A549 (cell line): ENCODE results near the gene COMMD2. TPM values are rescaled to one million over a fixed set of nuclear protein-coding genes. Genes with fewer than 3 reads are reported as not detected.

Experiments
- ATAC-seq, 2 experiments: fragments of 200-7000 bp in 1 of 2; fragments of >200 bp in 1 of 2; cut with Nextera tagmentation in 1 of 2; cut with Tn5 transposase in 1 of 2; 3 replicates each; pipeline versions ENCODE4 v1.8.0 to v1.9.1; 2018 to 2020; ENCODE audit warnings: mild to moderate bottlenecking in 1 of 2, moderate library complexity in 1 of 2
- CTCF ChIA-PET: fragments of 300-600 bp; sonication (Branson Sonifier 250); formaldehyde crosslinking; extraction: SDS; loops from one replicate; lab custom pipeline; 2021; ENCODE audit warnings: antibody characterized with exemption, inconsistent platforms; lab: Yijun Ruan, JAX
- POLR2A ChIA-PET: fragments of 350-600 bp; formaldehyde crosslinking; extraction: SDS; loops from one replicate; lab custom pipeline; 2021; ENCODE audit warnings: antibody characterized with exemption, inconsistent platforms; lab: Yijun Ruan, JAX
- DNase-seq, 2 experiments: peaks; one replicate each; pipeline versions ENCODE4 v3.0.0 to v3.0.0-alpha.2; 2011 to 2016; ENCODE audit warnings: low read depth in 1 of 2, low spot score in 1 of 2
- FAIRE-seq: peaks from 2 replicates; lab custom pipeline; 2011; peaks lifted over from hg19 to GRCh38; lab: Jason Lieb, UNC
- H3K27ac ChIP-seq, 2 experiments: fragments of >200 bp; sonication (Bioruptor Twin); formaldehyde crosslinking; 3 replicates each; pipeline ENCODE4 v1.5.1; 2016 to 2017
- H3K4me1 ChIP-seq: fragments of >200 bp; sonication (Bioruptor Twin); formaldehyde crosslinking; 3 replicates; pipeline ENCODE4 v1.6.1; 2016
- H3K4me2 ChIP-seq: fragments of >200 bp; sonication (Bioruptor Twin); formaldehyde crosslinking; 3 replicates; pipeline ENCODE4 v1.6.1; 2016
- H3K4me3 ChIP-seq: fragments of >200 bp; sonication (Bioruptor Twin); formaldehyde crosslinking; 3 replicates; pipeline ENCODE4 v1.5.1; 2016
- H3K9me3 ChIP-seq: fragments of >200 bp; sonication (Bioruptor Twin); formaldehyde crosslinking; 3 replicates; pipeline ENCODE4 v1.6.1; 2016
- BCL3 ChIP-seq: fragments of >200 bp; sonication (Bioruptor Twin); formaldehyde crosslinking; IDR thresholded peaks from 3 replicates; pipeline ENCODE4 v1.6.1; 2016
- BHLHE40 ChIP-seq: IDR thresholded peaks from 2 replicates; pipeline ENCODE4 v1.6.1; 2012; ENCODE audit warnings: low read depth, low read length, inconsistent platforms
- CEBPB ChIP-seq, 2 experiments: fragments of >200 bp in 1 of 2; sonication (Bioruptor Twin) in 1 of 2; formaldehyde crosslinking in 1 of 2; IDR thresholded peaks; 2 replicates each; pipeline ENCODE4 v1.6.1; 2012 to 2016
- CHD4 ChIP-seq: fragments of 200-600 bp; sonication (generic); IDR thresholded peaks from 2 replicates; pipeline ENCODE4 v1.6.1; 2016; ENCODE audit warnings: antibody characterized with exemption, mild to moderate bottlenecking, borderline replicate concordance
- CTCF ChIP-seq: fragments of >200 bp; sonication (Bioruptor Twin); formaldehyde crosslinking; IDR thresholded peaks from 3 replicates; pipeline ENCODE4 v1.5.1; 2016
- EP300 ChIP-seq, 2 experiments: fragments of >200 bp; sonication (Bioruptor Twin); formaldehyde crosslinking; IDR thresholded peaks; 2 replicates in 1 of 2; 3 replicates in 1 of 2; pipeline ENCODE4 v1.6.1; 2016 to 2017
- ESRRA ChIP-seq: fragments of 150-350 bp; IDR thresholded peaks from 2 replicates; pipeline ENCODE4 v1.6.1; 2014; ENCODE audit warnings: mild to moderate bottlenecking, low read length, borderline replicate concordance
- FOSL2 ChIP-seq, 2 experiments: fragments of 450-650 bp in 1 of 2; fragments of >200 bp in 1 of 2; sonication (Bioruptor Twin) in 1 of 2; formaldehyde crosslinking; IDR thresholded peaks; 2 replicates each; pipeline versions ENCODE4 v1.5.0 to v1.6.1; 2016 to 2020; ENCODE audit warnings: mild to moderate bottlenecking in 1 of 2, moderate library complexity in 1 of 2
- GATA3 ChIP-seq: IDR thresholded peaks from 2 replicates; pipeline ENCODE4 v1.6.1; 2012; ENCODE audit warnings: borderline replicate concordance
- HOXA7 ChIP-seq: fragments of 250-450 bp; sonication (Bioruptor Pico); IDR thresholded peaks from 2 replicates; pipeline ENCODE4 v1.5.0; 2020; ENCODE audit warnings: mild to moderate bottlenecking, moderate library complexity
- HOXB5 ChIP-seq: fragments of 250-450 bp; sonication (Bioruptor Pico); IDR thresholded peaks from 2 replicates; pipeline ENCODE4 v1.5.0; 2020; ENCODE audit warnings: mild to moderate bottlenecking, moderate library complexity
- KDM1A ChIP-seq: fragments of 200-600 bp; sonication (generic); IDR thresholded peaks from 2 replicates; pipeline ENCODE4 v1.6.1; 2016; ENCODE audit warnings: low read depth, mild to moderate bottlenecking
- MAFK ChIP-seq: fragments of 450-650 bp; IDR thresholded peaks from 2 replicates; pipeline ENCODE4 v1.6.1; 2014; ENCODE audit not compliant: partially characterized antibody
- MAZ ChIP-seq: fragments of 150-350 bp; IDR thresholded peaks from 2 replicates; pipeline ENCODE4 v1.6.1; 2014; ENCODE audit warnings: antibody characterized with exemption, low read depth, low read length, borderline replicate concordance
- NPAS2 ChIP-seq: fragments of 250-450 bp; sonication (Bioruptor Pico); IDR thresholded peaks from 2 replicates; pipeline ENCODE4 v1.8.0; 2022; ENCODE audit warnings: mild to moderate bottlenecking, moderate library complexity, borderline replicate concordance
- PHF8 ChIP-seq: fragments of 200-600 bp; sonication (generic); IDR thresholded peaks from 2 replicates; pipeline ENCODE4 v1.6.1; 2016; ENCODE audit warnings: low read depth, mild to moderate bottlenecking, antibody characterized with exemption, moderate library complexity, borderline replicate concordance
- POLR2A ChIP-seq: IDR thresholded peaks from 2 replicates; pipeline ENCODE4 v1.6.1; 2012; ENCODE audit warnings: mild to moderate bottlenecking, low read length
- POLR2AphosphoS2 ChIP-seq: conservative IDR thresholded peaks from 2 replicates; pipeline ENCODE4 v1.6.1; 2012; ENCODE audit warnings: low read length, improper control_type of control experiment, inconsistent platforms
- RAD21 ChIP-seq, 2 experiments: fragments of >200 bp in 1 of 2; sonication (Bioruptor Twin) in 1 of 2; formaldehyde crosslinking in 1 of 2; IDR thresholded peaks in 1 of 2; conservative IDR thresholded peaks in 1 of 2; 2 replicates in 1 of 2; 3 replicates in 1 of 2; pipeline ENCODE4 v1.6.1; 2012 to 2018; ENCODE audit warnings: inconsistent platforms in 1 of 2
- RCOR1 ChIP-seq: fragments of 150-350 bp; IDR thresholded peaks from 2 replicates; pipeline ENCODE4 v1.6.1; 2014; ENCODE audit warnings: antibody characterized with exemption, low read length, low read depth
- REST ChIP-seq: fragments of 200-600 bp; sonication (generic); IDR thresholded peaks from 2 replicates; pipeline ENCODE4 v1.6.1; 2016; ENCODE audit warnings: antibody characterized with exemption, mild to moderate bottlenecking, moderate library complexity
- RNF2 ChIP-seq: fragments of 200-600 bp; sonication (generic); IDR thresholded peaks from 2 replicates; pipeline ENCODE4 v1.6.1; 2016; ENCODE audit warnings: low read depth, mild to moderate bottlenecking, antibody characterized with exemption, moderate library complexity, borderline replicate concordance
- SREBF2 ChIP-seq: fragments of 450-650 bp; IDR thresholded peaks from 2 replicates; pipeline ENCODE4 v1.6.1; 2014; ENCODE audit warnings: mild to moderate bottlenecking, moderate library complexity
- TP53 ChIP-seq: fragments of 250-450 bp; sonication (Bioruptor Pico); IDR thresholded peaks from 2 replicates; pipeline ENCODE4 v1.5.0; 2021; ENCODE audit warnings: mild to moderate bottlenecking, moderate library complexity
- USF2 ChIP-seq: fragments of 450-650 bp; IDR thresholded peaks from 2 replicates; pipeline ENCODE4 v1.6.1; 2014; ENCODE audit warnings: antibody characterized with exemption
- ZC3H11A ChIP-seq: fragments of 450-650 bp; IDR thresholded peaks from 2 replicates; pipeline ENCODE4 v1.6.1; 2014; ENCODE audit warnings: antibody characterized with exemption, mild to moderate bottlenecking
- ZNF302 ChIP-seq: fragments of 250-450 bp; sonication (Bioruptor Pico); IDR thresholded peaks from 2 replicates; pipeline ENCODE4 v1.9.0; 2021; ENCODE audit warnings: inconsistent platforms, mild to moderate bottlenecking, moderate library complexity
- ZSCAN20 ChIP-seq: fragments of 250-450 bp; sonication (Bioruptor Pico); IDR thresholded peaks from 2 replicates; pipeline ENCODE4 v1.8.0; 2022; ENCODE audit warnings: mild to moderate bottlenecking, moderate library complexity
- WGBS: methylation state at CpG from one replicate; pipeline ENCODE4 v1.1.6; 2017; ENCODE audit errors: missing lambda C conversion rate; 5-methylcytosine and 5-hydroxymethylcytosine counted together
- polyA plus RNA-seq, 4 experiments: library from polyadenylated mRNA; depleted of rRNA in 3 of 4; stranded (reverse); fragments of >200 nt; fragmentation: RNase III in 1 of 4; extraction: RNeasy Plus Mini Kit Qiagen cat#74134 plus additional on column Dnase treatment in 1 of 4; gene quantifications; 2 replicates in 3 of 4; 3 replicates in 1 of 4; pipeline ENCODE4 v1.2.3, GENCODE V29; 2011 to 2017

COMMD2 gene
- polyA plus RNA-seq, 2 of the 4 experiments (the other 2 are of a cell fraction): 20.5 to 76.1 TPM

- ChIA-PET POLR2A (no interaction called here), CTCF (interaction anchor here (0.8 to 1.4 kb wide), 2 partner anchors 34 to 202 kb away, joined by 3 read pairs; no protein-coding TSS in a partner anchor)
- no peak overlapping the region for H3K4me2 ChIP-seq
- H3K4me1 ChIP-seq: peaks cover 7% of the 10 kb centered on the region; the same call in 1 of the 3 replicates
- H3K4me3 ChIP-seq: no peak overlapping the region
- WGBS: 83% methylated on average over 3 of the region's 3 CpGs
- no peaks in the 10 kb centered on the region for H3K9me3 ChIP-seq
- TF ChIP-seq RNF2 (no peak), ZC3H11A (no peak), SREBF2 (no peak), TP53 (CRISPR knock-in tag) (no peak), RAD21 (conservative IDR thresholded peaks at IDR 0.05 in 1 of 2, IDR thresholded peaks at IDR 0.05 in 1 of 2) (no peak), BCL3 (no peak), POLR2A (no peak), KDM1A (no peak), ZSCAN20 (CRISPR knock-in tag) (no peak), CEBPB (IDR thresholded peaks at IDR 0.05) (no peak), GATA3 (no peak), CTCF (no peak), BHLHE40 (no peak)
- DNase-seq (no peak), FAIRE-seq (no peak), ATAC-seq (no peak)
- H3K27ac ChIP-seq: no peak overlapping the region
Measured at GRCh38 chr3:149732234-149732633, 20.1 kb downstream of the COMMD2 start.

GRCh38 chr3:149727656-149728055 lies 24.6 kb downstream of the COMMD2 start:
- DNase-seq (no peak), ATAC-seq (no peak), FAIRE-seq (no peak)
- no peak overlapping the region for H3K4me2 ChIP-seq
- ChIA-PET CTCF (interaction anchor here (0.6 to 1.9 kb wide), 3 partner anchors 10 to 216 kb away, joined by 4 to 9 read pairs (median 5); no protein-coding TSS in a partner anchor), POLR2A (no interaction called here)
- no peak overlapping the region for H3K27ac ChIP-seq
- no peaks in the 10 kb centered on the region for H3K9me3 ChIP-seq
- H3K4me3 ChIP-seq: no peak overlapping the region
- WGBS: 94% methylated on average over 2 of the region's 2 CpGs
- H3K4me1 ChIP-seq: no peaks in the 10 kb centered on the region
- no peak for TF ChIP-seq TP53 (CRISPR knock-in tag)
- no peak for TF ChIP-seq ESRRA
- TF ChIP-seq BHLHE40: no peak
- TF ChIP-seq EP300 (IDR thresholded peaks at IDR 0.05): no peak
- TF ChIP-seq NPAS2 (CRISPR knock-in tag): no peak
- TF ChIP-seq CHD4: no peak
- TF ChIP-seq HOXA7: no peak
- TF ChIP-seq MAFK: no peak
- TF ChIP-seq FOSL2 (IDR thresholded peaks at IDR 0.05): no peak
- no peak for TF ChIP-seq FOSL2 (CRISPR knock-in tag; IDR thresholded peaks at IDR 0.05)
- no peak for TF ChIP-seq POLR2AphosphoS2
- TF ChIP-seq RCOR1: no peak
- no peak for TF ChIP-seq REST
- TF ChIP-seq USF2: no peak
- no peak for TF ChIP-seq CEBPB (IDR thresholded peaks at IDR 0.05)
- TF ChIP-seq ZNF302: no peak
- TF ChIP-seq HOXB5 (CRISPR knock-in tag): no peak
- TF ChIP-seq PHF8: no peak
- no peak for TF ChIP-seq CTCF
- TF ChIP-seq MAZ: no peak
